Measurements from ENCODE around the gene SYTL2.

Gene SYTL2

DNA sequence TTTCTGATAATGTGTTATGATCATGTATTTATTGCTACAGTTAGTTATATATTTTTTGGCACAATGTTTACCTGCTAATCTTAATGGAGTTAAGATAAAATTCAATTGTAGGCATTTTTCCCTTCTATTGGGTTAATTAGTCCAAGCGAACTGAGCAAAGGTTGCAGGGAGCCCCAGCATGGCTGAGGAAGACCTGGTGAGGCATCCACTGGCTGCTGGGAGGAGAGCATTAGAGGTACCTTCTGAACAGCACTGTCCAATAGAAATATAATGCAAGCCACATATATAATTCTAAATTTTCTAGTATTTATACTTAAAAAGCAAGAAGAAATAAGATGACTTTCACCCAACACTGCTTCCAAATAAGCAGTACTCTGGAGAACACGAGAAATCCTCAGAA is 163.9 kb downstream of the SYTL2 start:
- peak in 1 of 2 experiments; percentile 7 for DNase-seq

All from NCI-H526 (cell line).